ENCODE data around the gene CYP2W1. TPM values are rescaled to one million over a fixed set of nuclear protein-coding genes. Genes with fewer than 3 reads are reported as not detected.

CYP2W1 gene
- total and polyA plus RNA-seq, 2 donors (not counting 3 experiments of a cell fraction or from before 2014, with no cell fraction given), result not detected

- no TSS peak for BruUV-seq (replicated peaks)
- POLR2A ChIA-PET, result no interaction called here
- no peaks in the 10 kb centered on the region for H3K27me3 ChIP-seq (ENCODE audit: control insufficient read depth in 2 of 2, insufficient read depth in 2 of 2, low read length in 2 of 2)
- peaks cover 9% of the 10 kb centered on the region for H3K4me1 ChIP-seq (ENCODE audit: control insufficient read depth, extremely low read depth, insufficient read depth, low read length)
- dilution Hi-C loops (cut with MboI; ENCODE audit: extremely low pct_ligation_motif_present, low sequenced_read_pairs), result no loop called here
- H3K4me3 ChIP-seq (replicated peaks in 1 of 3; ENCODE audit: insufficient read depth in 1 of 3, low read depth in 1 of 3, low read length in 3 of 3), result no peak overlapping the region
- no peak overlapping the region for H3K27ac ChIP-seq (ENCODE audit: insufficient read depth, low read depth, low read length)
- no peak for FAIRE-seq
- H2AFZ ChIP-seq (ENCODE audit: low read depth, low read length), result no peak overlapping the region
- no peaks in the 10 kb centered on the region for H3K9me1 ChIP-seq (replicated peaks; ENCODE audit: control insufficient read depth, extremely low read depth, insufficient read depth, low read length)
- intact Hi-C loops (cut with micrococcal nuclease), result no loop called here
- no peak overlapping the region for H3K4me2 ChIP-seq (ENCODE audit: insufficient read depth, low read length)
- TF ChIP-seq JUN (IDR thresholded peaks at IDR 0.05; ENCODE audit: borderline replicate concordance, insufficient read depth, insufficient read length, low read depth), result no peak
- no peak for TF ChIP-seq MYC (IDR thresholded peaks at IDR 0.05; ENCODE audit: low read depth, low read length)
- no peak for TF ChIP-seq POLR2AphosphoS5 (IDR thresholded peaks at IDR 0.05; ENCODE audit: insufficient read depth, low read depth, low read length)
- no peak for TF ChIP-seq EZH2 (IDR thresholded peaks at IDR 0.05; ENCODE audit: borderline replicate concordance, low read depth, low read length, severe bottlenecking)
- no peak for TF ChIP-seq POLR2A (IDR thresholded peaks at IDR 0.05; ENCODE audit: low read depth, low read length)
- no peak for TF ChIP-seq FOS (IDR thresholded peaks at IDR 0.05; ENCODE audit: borderline replicate concordance, insufficient read depth, low read length)
- TF ChIP-seq, protein P1, sequence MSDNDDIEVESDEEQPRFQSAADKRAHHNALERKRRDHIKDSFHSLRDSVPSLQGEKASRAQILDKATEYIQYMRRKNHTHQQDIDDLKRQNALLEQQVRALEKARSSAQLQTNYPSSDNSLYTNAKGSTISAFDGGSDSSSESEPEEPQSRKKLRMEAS (IDR thresholded peaks at IDR 0.05; ENCODE audit: insufficient read depth, insufficient read length), result no peak
- TF ChIP-seq, protein P2, sequence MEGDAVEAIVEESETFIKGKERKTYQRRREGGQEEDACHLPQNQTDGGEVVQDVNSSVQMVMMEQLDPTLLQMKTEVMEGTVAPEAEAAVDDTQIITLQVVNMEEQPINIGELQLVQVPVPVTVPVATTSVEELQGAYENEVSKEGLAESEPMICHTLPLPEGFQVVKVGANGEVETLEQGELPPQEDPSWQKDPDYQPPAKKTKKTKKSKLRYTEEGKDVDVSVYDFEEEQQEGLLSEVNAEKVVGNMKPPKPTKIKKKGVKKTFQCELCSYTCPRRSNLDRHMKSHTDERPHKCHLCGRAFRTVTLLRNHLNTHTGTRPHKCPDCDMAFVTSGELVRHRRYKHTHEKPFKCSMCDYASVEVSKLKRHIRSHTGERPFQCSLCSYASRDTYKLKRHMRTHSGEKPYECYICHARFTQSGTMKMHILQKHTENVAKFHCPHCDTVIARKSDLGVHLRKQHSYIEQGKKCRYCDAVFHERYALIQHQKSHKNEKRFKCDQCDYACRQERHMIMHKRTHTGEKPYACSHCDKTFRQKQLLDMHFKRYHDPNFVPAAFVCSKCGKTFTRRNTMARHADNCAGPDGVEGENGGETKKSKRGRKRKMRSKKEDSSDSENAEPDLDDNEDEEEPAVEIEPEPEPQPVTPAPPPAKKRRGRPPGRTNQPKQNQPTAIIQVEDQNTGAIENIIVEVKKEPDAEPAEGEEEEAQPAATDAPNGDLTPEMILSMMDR (IDR thresholded peaks at IDR 0.05; ENCODE audit: extremely low read depth in 1 of 2, insufficient read depth in 1 of 2, low read depth in 1 of 2, low read length in 2 of 2), result no peak
- TF ChIP-seq GATA2 (IDR thresholded peaks at IDR 0.05; ENCODE audit: insufficient read depth, insufficient read length, low read depth, low read length), result no peak
- no peak overlapping the region for H3K9ac ChIP-seq (replicated peaks; ENCODE audit: extremely low read depth, insufficient read depth, low read length)
- no peaks in the 10 kb centered on the region for H3K9me3 ChIP-seq (replicated peaks; ENCODE audit: control insufficient read depth, insufficient read depth, low read length)
- H4K20me1 ChIP-seq (replicated peaks; ENCODE audit: control insufficient read depth, extremely low read depth, insufficient read depth, low read length), result no peaks in the 10 kb centered on the region
- CTCF ChIA-PET, result interaction anchor here (1.0 to 1.8 kb wide), 2 partner anchors 15 kb away, joined by 3 to 12 read pairs; no protein-coding TSS in a partner anchor
- no peak for DNase-seq (ENCODE audit: low read depth, low spot score)
- peaks cover 28% of the 10 kb centered on the region for H3K79me2 ChIP-seq (ENCODE audit: control insufficient read depth, insufficient read depth, low read length)
- peaks cover 0 to 7% of the 10 kb centered on the region in 2 experiments for H3K36me3 ChIP-seq (ENCODE audit: control insufficient read depth in 2 of 2, extremely low read depth in 1 of 2, insufficient read depth in 2 of 2, low read length in 2 of 2)
Measured at GRCh38 chr7:977326-978048, 5.5 kb upstream of the CYP2W1 start.

All from endothelial cell of umbilical vein (primary cell).